Naive B cell (primary cell): ENCODE data around the gene NSMF. TPM values are rescaled to one million over a fixed set of nuclear protein-coding genes. Genes with fewer than 3 reads are reported as not detected.

Source experiments
- ATAC-seq, 2 donors: fragments of 150-1000 bp; cut with Tn5 transposase; 2 replicates each; pipeline ENCODE4 v1.10.0; 2021; ENCODE audit warnings: low read depth in 2 of 2, mild to moderate bottlenecking in 2 of 2, moderate library complexity in 2 of 2
- DNase-seq: peaks from one replicate; pipeline ENCODE4 v3.0.0; 2022
- H3K27ac Mint-ChIP-seq, 6 donors: one replicate each; pipeline ENCODE4 v1.8.0; 2020 to 2022; ENCODE audit warnings: mild to moderate bottlenecking in 6 of 6, mixed read lengths in 6 of 6, moderate library complexity in 5 of 6, inconsistent platforms in 2 of 6
- H3K27me3 Mint-ChIP-seq, 3 donors: one replicate each; pipeline ENCODE4 v1.8.0; 2021 to 2022; ENCODE audit warnings: mixed read lengths in 3 of 3, mild to moderate bottlenecking in 1 of 3
- H3K36me3 Mint-ChIP-seq, 2 donors: one replicate each; pipeline ENCODE4 v1.8.0; 2020 to 2022; ENCODE audit warnings: mixed read lengths in 2 of 2, inconsistent platforms in 1 of 2, mild to moderate bottlenecking in 1 of 2
- H3K4me1 Mint-ChIP-seq, 3 donors: one replicate each; pipeline ENCODE4 v1.8.0; 2020 to 2022; ENCODE audit warnings: mixed read lengths in 3 of 3, inconsistent platforms in 1 of 3, mild to moderate bottlenecking in 1 of 3, moderate library complexity in 1 of 3
- H3K4me3 Mint-ChIP-seq, 8 donors: one replicate each; pipeline ENCODE4 v1.8.0; 2020 to 2022; ENCODE audit warnings: mild to moderate bottlenecking in 8 of 8, mixed read lengths in 8 of 8, moderate library complexity in 8 of 8, inconsistent platforms in 2 of 8
- H3K9me3 Mint-ChIP-seq, 7 donors: one replicate each; pipeline ENCODE4 v1.8.0; 2020 to 2022; ENCODE audit warnings: mixed read lengths in 7 of 7, mild to moderate bottlenecking in 5 of 7, inconsistent platforms in 2 of 7, moderate library complexity in 1 of 7
- polyA plus RNA-seq, 6 donors: library from polyadenylated mRNA; unstranded; fragments of 300-500 nt; fragmentation: Illumina TruSeq; gene quantifications; one replicate each; pipeline ENCODE4 v1.2.3, GENCODE V29; 2021; ENCODE audit warnings: low read depth in 6 of 6

Gene NSMF
- polyA plus RNA-seq, result 1 to 10 TPM in 5 of 6 donors, not detected in 1; 2.7 to 7.6 (median 3.7) TPM

- Mint-ChIP-seq H3K27me3 (no peaks in the 10 kb centered on the region), H3K27ac (peak within 1 kb of the TSS; percentile 61 to 92 (median 88)), H3K36me3 (no peaks in the 10 kb centered on the region), H3K9me3 (no peaks in the 10 kb centered on the region), H3K4me3 (peak within 1 kb of the TSS; percentile 44 to 84 (median 64)), H3K4me1 (peaks cover 12 to 22% (median 19%) of the 10 kb centered on the region in 3 donors)
- peak; percentile 96 for DNase-seq
- ATAC-seq, result peak; percentile 45 to 57
These were observed at the start of gene NSMF for GRCh38 chr9:137459152-137459600. Gene NSMF (minus strand): TSS chr9:137459334. CDS start chr9:137459102, 232 bp downstream.

GRCh38 chr9:137506702-137507171, 47.6 kb upstream of the NSMF start:
- Mint-ChIP-seq H3K4me3 (no peak overlapping the region), H3K36me3 (peaks cover 10 to 11% of the 10 kb centered on the region in 2 donors), H3K27ac (no peak overlapping the region), H3K4me1 (peaks cover 5 to 17% (median 9%) of the 10 kb centered on the region in 3 donors), H3K27me3 (no peaks in the 10 kb centered on the region), H3K9me3 (peaks cover 0 to 11% (median 1%) of the 10 kb centered on the region in 7 donors)
- DNase-seq (no peak), ATAC-seq (no peak)

- Mint-ChIP-seq H3K9me3 (peaks cover 0 to 14% (median 1%) of the 10 kb centered on the region in 7 donors), H3K27me3 (no peaks in the 10 kb centered on the region), H3K4me1 (peaks cover 5 to 17% (median 9%) of the 10 kb centered on the region in 3 donors), H3K4me3 (no peak overlapping the region), H3K27ac (no peak overlapping the region), H3K36me3 (peaks cover 9 to 11% of the 10 kb centered on the region in 2 donors)
- ATAC-seq (no peak), DNase-seq (no peak)
These were observed 47.1 kb upstream of the NSMF start for GRCh38 chr9:137506274-137506673.

- no peak for DNase-seq
- Mint-ChIP-seq H3K4me3 (no peak overlapping the region), H3K4me1 (peaks cover 5 to 17% (median 9%) of the 10 kb centered on the region in 3 donors), H3K27me3 (no peaks in the 10 kb centered on the region), H3K9me3 (peaks cover 0 to 14% (median 1%) of the 10 kb centered on the region in 7 donors), H3K27ac (no peak overlapping the region), H3K36me3 (peaks cover 9 to 11% of the 10 kb centered on the region in 2 donors)
- ATAC-seq, result no peak
These were observed 46.4 kb upstream of the NSMF start for GRCh38 chr9:137505421-137506140.

GRCh38 chr9:137504432-137504777, 45.3 kb upstream of the NSMF start:
- peaks cover 8 to 9% of the 10 kb centered on the region in 2 donors for H3K36me3 Mint-ChIP-seq
- peaks cover 5 to 17% (median 9%) of the 10 kb centered on the region in 3 donors for H3K4me1 Mint-ChIP-seq
- H3K27ac Mint-ChIP-seq, result peak overlapping the region in 1 of 6 donors; percentile 73
- peaks cover 0 to 14% (median 1%) of the 10 kb centered on the region in 7 donors for H3K9me3 Mint-ChIP-seq
- DNase-seq (no peak), ATAC-seq (no peak)
- H3K4me3 Mint-ChIP-seq, result no peak overlapping the region
- no peaks in the 10 kb centered on the region for H3K27me3 Mint-ChIP-seq

- H3K27me3 Mint-ChIP-seq, result no peaks in the 10 kb centered on the region
- peak overlapping the region in 4 of 8 donors; percentile 18 to 77 (median 54) for H3K4me3 Mint-ChIP-seq
- H3K36me3 Mint-ChIP-seq, result peaks cover 0 to 9% of the 10 kb centered on the region in 2 donors
- DNase-seq (no peak), ATAC-seq (no peak)
- H3K9me3 Mint-ChIP-seq, result peaks cover 0 to 14% (median 1%) of the 10 kb centered on the region in 7 donors
- peaks cover 5 to 24% (median 9%) of the 10 kb centered on the region in 3 donors for H3K4me1 Mint-ChIP-seq
- H3K27ac Mint-ChIP-seq, result peak overlapping the region in 5 of 6 donors; percentile 73 to 98 (median 93)
These were observed 43.1 kb upstream of the NSMF start for GRCh38 chr9:137502008-137502911.

GRCh38 chr9:137501457-137501856, 42.3 kb upstream of the NSMF start:
- ATAC-seq, result no peak
- Mint-ChIP-seq H3K9me3 (peaks cover 0 to 14% (median 1%) of the 10 kb centered on the region in 7 donors), H3K27ac (peak overlapping the region in 2 of 6 donors; percentile 38 to 98), H3K36me3 (peaks cover 0 to 9% of the 10 kb centered on the region in 2 donors), H3K4me1 (peaks cover 5 to 24% (median 9%) of the 10 kb centered on the region in 3 donors), H3K27me3 (no peaks in the 10 kb centered on the region), H3K4me3 (peak overlapping the region in 3 of 8 donors; percentile 18 to 51 (median 29))
- DNase-seq, result no peak

- DNase-seq, result no peak
- peaks cover 5 to 24% (median 9%) of the 10 kb centered on the region in 3 donors for H3K4me1 Mint-ChIP-seq
- no peaks in the 10 kb centered on the region for H3K27me3 Mint-ChIP-seq
- H3K27ac Mint-ChIP-seq, result peak overlapping the region in 1 of 6 donors; percentile 38
- H3K4me3 Mint-ChIP-seq, result no peak overlapping the region
- H3K9me3 Mint-ChIP-seq, result peaks cover 0 to 14% (median 1%) of the 10 kb centered on the region in 7 donors
- ATAC-seq, result no peak
- H3K36me3 Mint-ChIP-seq, result peaks cover 0 to 9% of the 10 kb centered on the region in 2 donors
These were observed 41.7 kb upstream of the NSMF start for GRCh38 chr9:137500666-137501397.

- Mint-ChIP-seq H3K36me3 (peaks cover 0 to 9% of the 10 kb centered on the region in 2 donors), H3K27ac (peak overlapping the region in 1 of 6 donors; percentile 29), H3K4me3 (no peak overlapping the region), H3K9me3 (peaks cover 0 to 14% (median 1%) of the 10 kb centered on the region in 7 donors), H3K27me3 (no peaks in the 10 kb centered on the region), H3K4me1 (peaks cover 5 to 24% (median 9%) of the 10 kb centered on the region in 3 donors)
- ATAC-seq, result no peak
- DNase-seq, result no peak
These were observed 40.9 kb upstream of the NSMF start for GRCh38 chr9:137499858-137500661.

- no peak for ATAC-seq
- H3K4me1 Mint-ChIP-seq, result peaks cover 5 to 28% (median 12%) of the 10 kb centered on the region in 3 donors
- DNase-seq, result no peak
- peaks cover 0 to 14% (median 1%) of the 10 kb centered on the region in 7 donors for H3K9me3 Mint-ChIP-seq
- H3K27ac Mint-ChIP-seq, result no peak overlapping the region
- H3K4me3 Mint-ChIP-seq, result no peak overlapping the region
- peaks cover 0 to 9% of the 10 kb centered on the region in 2 donors for H3K36me3 Mint-ChIP-seq
- no peaks in the 10 kb centered on the region for H3K27me3 Mint-ChIP-seq
These were observed 40.3 kb upstream of the NSMF start for GRCh38 chr9:137499416-137499815.

GRCh38 chr9:137498720-137499150, 39.6 kb upstream of the NSMF start:
- peaks cover 11 to 27% (median 16%) of the 10 kb centered on the region in 3 donors for H3K4me1 Mint-ChIP-seq
- peaks cover 0 to 9% of the 10 kb centered on the region in 2 donors for H3K36me3 Mint-ChIP-seq
- peak overlapping the region in 2 of 6 donors; percentile 94 to 98 for H3K27ac Mint-ChIP-seq
- H3K27me3 Mint-ChIP-seq, result no peaks in the 10 kb centered on the region
- peaks cover 0 to 14% (median 1%) of the 10 kb centered on the region in 7 donors for H3K9me3 Mint-ChIP-seq
- DNase-seq (no peak), ATAC-seq (no peak)
- H3K4me3 Mint-ChIP-seq, result no peak overlapping the region
